ENCODE results near the gene SLC6A20.

SLC6A20 gene

GRCh38 chr3:45802146-45802545 lies 5.8 kb upstream of the SLC6A20 start:
- DNase-seq (ENCODE audit: low read depth in 2 of 2), result no peak

- no peak for DNase-seq (ENCODE audit: low read depth in 2 of 2)
Observed at GRCh38 chr3:45800611-45801010, 4.3 kb upstream of the SLC6A20 start.

- no peak for DNase-seq (ENCODE audit: low read depth in 2 of 2)
Observed at GRCh38 chr3:45799586-45799985, 3.2 kb upstream of the SLC6A20 start.

GRCh38 chr3:45798034-45798433 lies 1.7 kb upstream of the SLC6A20 start:
- no peak for DNase-seq (ENCODE audit: low read depth in 2 of 2)

- no peak for DNase-seq (ENCODE audit: low read depth in 2 of 2)
Observed at GRCh38 chr3:45796902-45797637, 734 bp upstream of the SLC6A20 start.

- no peak for DNase-seq (ENCODE audit: low read depth in 2 of 2)
Observed at GRCh38 chr3:45795509-45795881, 841 bp downstream of the SLC6A20 start.

GRCh38 chr3:45794660-45795059 lies 1.7 kb downstream of the SLC6A20 start:
- no peak for DNase-seq (ENCODE audit: low read depth in 2 of 2)

GRCh38 chr3:45794177-45794560 lies 2.2 kb downstream of the SLC6A20 start:
- no peak for DNase-seq (ENCODE audit: low read depth in 2 of 2)

GRCh38 chr3:45793482-45794176 lies 2.7 kb downstream of the SLC6A20 start:
- DNase-seq (ENCODE audit: low read depth in 2 of 2), result no peak

- no peak for DNase-seq (ENCODE audit: low read depth in 2 of 2)
Observed at GRCh38 chr3:45792516-45793172, 3.7 kb downstream of the SLC6A20 start.

GRCh38 chr3:45792036-45792435 lies 4.3 kb downstream of the SLC6A20 start:
- no peak for DNase-seq (ENCODE audit: low read depth in 2 of 2)

GRCh38 chr3:45790596-45790995 lies 5.7 kb downstream of the SLC6A20 start:
- no peak for DNase-seq (ENCODE audit: low read depth in 2 of 2)

GRCh38 chr3:45789235-45789812 lies 7.0 kb downstream of the SLC6A20 start:
- no peak for DNase-seq (ENCODE audit: low read depth in 2 of 2)

- no peak for DNase-seq (ENCODE audit: low read depth in 2 of 2)
Observed at GRCh38 chr3:45787551-45787950, 8.8 kb downstream of the SLC6A20 start.

GRCh38 chr3:45786801-45787495 lies 9.4 kb downstream of the SLC6A20 start:
- DNase-seq (ENCODE audit: low read depth in 2 of 2), result no peak

- DNase-seq (ENCODE audit: low read depth in 2 of 2), result no peak
Observed at GRCh38 chr3:45785605-45786150, 10.7 kb downstream of the SLC6A20 start.

GRCh38 chr3:45783667-45784066 lies 12.7 kb downstream of the SLC6A20 start:
- no peak for DNase-seq (ENCODE audit: low read depth in 2 of 2)

- DNase-seq (ENCODE audit: low read depth in 2 of 2), result no peak
Observed at GRCh38 chr3:45782381-45782780, 14.0 kb downstream of the SLC6A20 start.

GRCh38 chr3:45781841-45782240 lies 14.5 kb downstream of the SLC6A20 start:
- DNase-seq (ENCODE audit: low read depth in 2 of 2), result no peak

- DNase-seq (ENCODE audit: low read depth in 2 of 2), result no peak
Observed at GRCh38 chr3:45781271-45781670, 15.1 kb downstream of the SLC6A20 start.

Data from stimulated activated CD8-positive, alpha-beta memory T cell treated with anti-CD3 and anti-CD28 coated beads, Interleukin-2, amount 100 ng/mL, for 1 hour (primary cell).